Ramos (cell line): ENCODE results near the gene CCNG1.
"Not testable (repeated sequence)": the region's sequence is repeated elsewhere in the genome, so short reads cannot be mapped to it uniquely, and the experiment has no call there.

Experiments
- in situ Hi-C: fragments of 300-500 bp; cut with MboI; formaldehyde crosslinking; loops from one replicate; pipeline ENCODE4 v1.14.3; 2022; ENCODE audit warnings: low sequenced_read_pairs; ENCODE audit not compliant: unreplicated experiment

Gene CCNG1

DNA sequence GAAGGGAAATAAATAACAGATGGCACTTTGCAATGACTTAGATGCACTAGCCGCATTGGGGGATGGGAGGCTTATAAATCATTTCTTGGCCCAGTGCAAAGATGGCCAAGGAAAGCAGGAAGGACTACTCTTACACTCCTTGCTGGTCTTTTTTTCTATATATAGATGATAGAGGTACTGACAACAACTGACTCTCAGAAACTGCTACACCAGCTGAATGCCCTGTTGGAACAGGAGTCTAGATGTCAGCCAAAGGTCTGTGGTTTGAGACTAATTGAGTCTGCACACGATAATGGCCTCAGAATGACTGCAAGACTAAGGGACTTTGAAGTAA lies 1.7 kb downstream of the CCNG1 start:
- in situ Hi-C loops = no loop called here

DNA sequence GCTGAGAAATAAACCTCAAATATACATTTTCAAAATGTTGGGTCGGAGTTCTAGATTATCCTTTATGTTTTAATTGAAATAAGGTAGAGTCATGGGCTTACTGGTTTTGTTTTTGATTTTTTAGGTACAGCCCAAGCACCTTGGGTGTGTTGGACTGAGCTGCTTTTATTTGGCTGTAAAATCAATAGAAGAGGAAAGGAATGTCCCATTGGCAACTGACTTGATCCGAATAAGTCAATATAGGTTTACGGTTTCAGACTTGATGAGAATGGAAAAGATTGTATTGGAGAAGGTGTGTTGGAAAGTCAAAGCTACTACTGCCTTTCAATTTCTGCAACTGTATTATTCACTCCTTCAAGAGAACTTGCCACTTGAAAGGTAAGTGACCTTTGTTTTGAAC lies 3.6 kb downstream of the CCNG1 start:
- in situ Hi-C loops = no loop called here

DNA sequence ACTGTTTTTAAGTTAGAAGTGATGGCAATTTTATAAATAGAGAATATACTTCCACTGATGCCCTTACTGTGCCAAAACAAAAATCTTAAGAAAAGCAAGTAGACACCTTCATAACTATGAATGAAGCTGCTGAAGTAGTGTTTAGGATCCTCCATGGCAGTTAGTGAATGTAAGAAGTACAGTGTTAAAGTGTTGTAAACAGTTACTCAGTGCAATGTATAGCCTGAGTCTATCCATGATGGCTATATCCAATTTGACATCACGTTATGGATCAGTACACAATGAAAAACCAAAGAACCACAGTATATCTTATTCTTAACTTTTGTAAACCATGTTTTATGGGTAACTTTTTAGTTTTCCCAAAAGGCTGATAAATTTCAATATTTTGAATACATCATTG lies 7.1 kb downstream of the CCNG1 start:
- in situ Hi-C loops = no loop called here

DNA sequence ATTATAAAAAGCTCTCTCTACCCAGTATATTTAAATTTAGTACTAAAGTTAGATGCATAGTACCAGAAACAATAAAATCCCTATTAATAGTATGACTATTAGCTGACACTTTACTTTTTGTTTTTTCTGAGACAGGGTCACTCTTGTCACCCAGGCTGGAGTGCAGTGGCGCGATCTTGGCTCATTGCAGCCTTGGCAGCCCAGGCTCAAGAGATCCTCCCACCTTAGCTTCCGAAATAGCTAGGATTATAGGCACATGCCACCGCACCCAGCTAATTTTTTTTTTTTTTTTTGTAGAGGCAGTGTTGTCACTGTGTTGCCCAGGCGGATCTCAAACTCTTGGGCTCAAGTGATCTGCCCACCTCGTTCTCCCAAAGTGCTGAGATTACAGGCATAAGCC lies 8.0 kb downstream of the CCNG1 start:
- in situ Hi-C loops = no loop called here

DNA sequence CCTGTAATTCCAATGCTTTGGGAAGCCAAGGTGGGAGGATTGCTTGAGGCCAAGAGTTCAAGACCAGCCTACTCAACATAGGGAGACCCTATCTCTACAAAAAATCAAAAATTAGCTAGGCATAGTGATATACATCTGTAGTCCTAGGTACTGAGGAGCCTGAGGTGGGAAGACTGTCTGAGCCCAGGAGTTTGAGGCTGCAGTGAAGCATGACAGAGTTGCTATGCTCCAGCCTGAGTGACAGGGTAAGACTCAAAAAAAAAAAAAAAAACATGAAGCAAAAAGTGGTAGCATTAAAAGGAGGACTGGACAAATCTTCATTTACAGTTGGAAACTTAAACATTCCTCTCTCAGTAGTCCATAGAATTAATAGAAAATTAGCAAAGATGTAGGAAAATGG lies 9.8 kb downstream of the CCNG1 start:
- in situ Hi-C loops = no loop called here

DNA sequence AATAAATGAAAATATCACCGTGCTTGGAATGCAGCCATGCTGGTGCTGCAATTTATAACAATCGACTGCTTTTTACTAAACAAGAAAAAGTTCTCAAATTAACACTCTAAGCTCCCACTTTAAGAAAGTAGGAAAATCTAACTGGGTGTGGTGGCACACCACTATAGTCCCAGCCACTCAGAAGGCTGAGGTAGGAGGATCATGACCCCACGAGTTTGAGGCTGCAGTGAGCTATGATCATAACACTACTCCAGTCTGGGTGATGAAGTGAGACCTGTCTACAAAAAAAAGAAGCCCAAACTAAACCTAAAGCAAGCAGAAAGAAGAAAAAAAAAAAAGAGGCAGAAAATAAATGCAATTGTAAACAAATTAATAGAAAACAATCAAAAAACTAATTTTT lies 10.5 kb downstream of the CCNG1 start:
- in situ Hi-C loops = no loop called here

DNA sequence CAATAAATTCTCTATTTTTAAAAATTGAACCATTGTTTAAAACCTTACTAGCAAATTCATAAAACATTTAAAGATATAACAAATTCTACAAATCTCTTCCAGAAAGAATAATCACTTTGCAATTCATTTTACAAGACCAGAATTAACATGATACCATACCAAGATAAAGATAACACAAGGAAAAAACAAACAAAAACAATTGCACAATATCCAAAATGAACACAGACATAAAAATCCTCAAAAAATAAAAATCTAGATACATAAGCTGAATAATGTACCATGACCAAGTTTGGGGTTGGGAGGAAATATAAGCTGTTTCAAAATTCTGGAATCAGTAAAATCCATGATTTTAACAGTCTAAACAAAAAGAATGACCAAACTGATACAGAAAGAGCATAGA lies 11.1 kb downstream of the CCNG1 start:
- in situ Hi-C loops = no loop called here

DNA sequence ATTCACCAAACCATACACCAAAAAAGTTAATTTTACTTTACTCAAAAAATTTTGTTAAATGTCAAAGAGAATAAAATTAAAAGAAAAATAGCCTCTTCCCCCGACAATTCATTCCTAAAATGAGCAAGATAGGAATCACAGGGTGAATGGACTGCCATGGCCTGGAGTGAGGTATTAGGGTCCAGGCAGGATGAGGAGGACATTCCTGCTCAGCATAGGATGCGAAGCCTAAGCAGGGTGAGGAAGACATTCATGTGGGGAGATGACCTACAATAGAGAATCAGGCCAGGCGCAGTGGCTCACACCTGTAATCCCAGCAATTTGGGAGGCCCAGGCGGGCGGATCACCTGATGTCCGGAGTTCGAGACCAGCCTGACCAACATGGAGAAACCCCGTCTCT lies 14.1 kb downstream of the CCNG1 start:
- in situ Hi-C loops = no loop called here

DNA sequence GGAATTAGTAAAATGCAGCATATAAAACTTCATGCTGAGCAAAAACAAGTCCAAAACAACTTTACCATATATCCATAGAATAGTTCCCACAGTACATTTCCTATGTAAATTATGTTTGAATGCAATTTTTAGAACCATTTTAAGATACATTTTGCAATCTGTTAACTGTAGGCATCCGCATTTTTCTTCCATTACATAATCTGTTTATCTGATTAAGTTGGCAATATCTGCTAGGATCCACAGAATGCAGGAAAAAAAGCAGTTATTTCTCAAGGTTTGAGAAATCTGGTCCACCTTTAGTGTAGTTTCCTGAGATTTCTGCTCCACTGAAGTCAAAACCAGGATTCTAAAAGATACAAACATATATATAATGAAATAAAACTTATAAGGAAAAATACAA lies 16.3 kb downstream of the CCNG1 start:
- in situ Hi-C loops = no loop called here

DNA sequence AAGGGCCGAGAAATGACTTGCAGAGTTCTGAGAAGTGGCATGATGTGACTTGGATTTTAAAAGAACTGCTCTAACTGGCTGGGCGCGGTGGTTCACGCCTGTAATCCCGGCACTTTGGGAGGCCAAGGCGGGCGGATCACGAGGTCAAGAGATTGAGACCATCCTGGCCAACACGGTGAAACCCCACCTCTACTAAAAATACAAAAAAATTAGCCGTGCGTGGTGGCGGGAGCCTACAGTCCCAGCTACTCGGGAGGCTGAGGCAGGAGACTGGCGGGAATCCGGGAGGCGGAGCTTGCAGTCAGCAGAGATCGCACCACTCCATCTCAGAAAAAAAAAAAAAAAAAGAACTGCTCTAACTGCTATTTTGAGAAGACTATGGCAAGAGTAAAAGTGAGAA lies 18.0 kb downstream of the CCNG1 start:
- in situ Hi-C loops = not testable (repeated sequence)

DNA sequence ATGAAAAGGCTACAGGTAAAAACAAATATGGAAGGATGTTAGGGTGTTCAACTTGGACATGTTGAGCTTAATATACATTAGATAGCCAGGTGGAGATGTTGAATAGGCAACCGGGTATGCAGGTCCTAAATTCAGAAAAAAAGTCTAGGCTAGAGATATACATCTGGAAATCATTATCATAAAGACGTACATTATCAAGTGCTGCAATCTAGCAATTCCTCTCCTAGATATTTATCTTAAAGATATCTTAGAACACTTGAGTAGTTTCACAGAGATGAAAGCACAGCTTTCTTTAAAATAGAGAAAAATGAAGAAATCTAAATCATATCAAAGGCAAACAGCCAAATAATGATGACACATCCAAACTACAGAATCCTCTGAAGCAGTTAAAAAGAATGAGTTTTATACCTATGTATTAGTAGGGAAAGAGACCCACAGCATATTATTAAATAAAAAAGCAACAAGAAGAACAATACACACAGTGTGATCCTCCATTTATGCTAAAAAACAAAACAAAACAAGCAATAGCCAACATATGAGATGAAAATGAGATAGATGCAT lies 18.7 kb downstream of the CCNG1 start:
- in situ Hi-C loops = no loop called here

DNA sequence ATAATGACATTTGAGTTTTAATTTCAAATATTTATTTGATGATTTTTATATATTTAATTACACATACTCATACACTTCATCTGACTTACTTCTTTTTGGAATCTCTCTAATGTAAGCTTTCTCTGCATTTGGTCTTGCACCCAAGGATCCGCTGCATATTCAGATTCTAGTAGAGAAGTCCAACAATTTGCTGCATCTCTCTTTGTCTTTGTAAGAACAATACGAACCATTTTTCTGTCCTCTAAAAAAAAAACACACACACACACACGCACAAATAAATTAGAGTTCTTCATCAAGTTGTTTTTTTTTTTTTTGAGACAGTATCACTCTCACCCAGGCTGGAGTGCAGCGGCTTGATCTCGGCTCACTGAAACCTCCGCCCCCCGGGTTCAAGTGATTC lies 19.4 kb downstream of the CCNG1 start:
- in situ Hi-C loops = no loop called here

DNA sequence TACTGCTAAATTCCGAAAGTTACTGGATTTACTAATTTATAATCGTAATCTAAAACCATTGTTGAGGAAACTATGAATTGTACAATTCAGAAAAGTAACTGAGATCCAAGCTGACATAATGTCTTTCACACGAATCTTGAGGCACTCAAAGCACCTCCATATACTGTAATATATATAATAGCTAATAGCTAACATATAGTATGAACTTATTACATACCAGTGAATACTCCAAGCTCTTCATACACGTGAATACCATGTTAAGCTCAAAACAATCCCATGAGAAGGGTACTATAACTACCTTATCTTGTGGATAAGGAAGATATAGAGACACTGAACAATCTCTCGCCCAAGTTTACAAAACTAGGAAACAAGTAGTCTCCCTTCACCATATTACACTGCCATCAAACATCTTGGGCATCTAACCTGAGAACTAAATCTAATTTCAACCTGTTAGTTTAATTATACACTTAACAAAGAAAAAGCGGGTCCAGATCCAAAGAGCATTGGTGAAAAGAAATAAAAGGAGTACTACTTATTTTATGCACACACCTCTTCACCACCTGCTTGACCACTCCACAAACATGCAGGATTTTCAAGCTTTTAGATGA lies 21.5 kb downstream of the CCNG1 start:
- in situ Hi-C loops = no loop called here

DNA sequence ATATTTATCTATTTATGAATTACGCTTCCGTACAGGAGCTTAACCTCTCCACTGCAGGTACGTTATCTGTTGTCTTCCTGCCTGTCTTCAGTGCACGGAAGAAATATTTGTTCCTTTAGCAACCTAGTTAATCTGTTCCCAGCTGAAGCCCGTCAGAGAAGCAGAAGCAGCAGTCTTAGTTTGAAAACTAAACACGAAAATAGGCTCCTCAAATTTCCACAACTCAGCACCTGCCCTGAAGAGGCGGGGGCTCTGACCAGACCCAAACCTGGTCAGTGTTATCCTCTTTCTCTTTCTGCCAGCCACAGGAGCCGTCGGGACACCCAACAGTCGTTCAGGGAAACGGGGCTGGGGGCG lies 22.0 kb downstream of the CCNG1 start:
- in situ Hi-C loops = no loop called here

DNA sequence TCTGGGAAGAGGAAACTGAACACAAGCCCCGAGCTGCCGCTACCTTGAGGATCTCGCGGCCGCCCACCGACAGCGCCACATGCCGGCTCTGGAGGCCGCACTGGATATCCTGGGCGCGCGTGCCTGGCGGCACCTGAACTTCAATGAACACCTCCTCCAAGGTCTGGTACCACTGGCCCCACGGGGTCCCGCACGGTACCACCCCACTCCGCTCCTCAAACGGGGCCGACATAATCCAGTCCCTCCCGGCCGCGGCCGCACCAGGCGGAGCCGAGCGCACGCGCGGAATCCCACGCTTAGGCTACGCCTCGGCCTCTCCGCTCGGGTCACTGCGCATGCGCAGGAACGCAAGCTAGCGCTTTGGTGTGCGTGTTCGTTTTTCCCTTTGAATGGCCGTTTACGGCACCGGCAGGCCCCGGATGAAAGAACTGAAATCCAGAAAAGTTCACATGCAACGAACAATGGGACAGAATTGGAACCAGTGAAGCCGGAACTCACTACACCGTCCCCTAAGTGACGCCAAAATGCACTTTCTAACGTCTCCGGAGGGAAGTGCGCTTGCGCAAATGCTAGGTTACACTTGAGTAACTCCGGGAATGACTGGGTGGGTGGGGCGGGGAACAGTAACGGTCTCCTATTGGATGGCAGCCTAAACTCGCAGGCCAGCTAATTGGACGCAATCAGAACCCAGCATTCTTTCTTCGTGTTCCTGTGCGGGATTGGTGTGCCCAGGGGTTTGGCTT lies 22.6 kb downstream of the CCNG1 start, which contains the start of gene NUDCD2:
NUDCD2 (minus strand) TSS at position 284 of the 743 bp plus-strand sequence; CDS start at position 232, 52 bp downstream.
- in situ Hi-C loops = no loop called here

DNA sequence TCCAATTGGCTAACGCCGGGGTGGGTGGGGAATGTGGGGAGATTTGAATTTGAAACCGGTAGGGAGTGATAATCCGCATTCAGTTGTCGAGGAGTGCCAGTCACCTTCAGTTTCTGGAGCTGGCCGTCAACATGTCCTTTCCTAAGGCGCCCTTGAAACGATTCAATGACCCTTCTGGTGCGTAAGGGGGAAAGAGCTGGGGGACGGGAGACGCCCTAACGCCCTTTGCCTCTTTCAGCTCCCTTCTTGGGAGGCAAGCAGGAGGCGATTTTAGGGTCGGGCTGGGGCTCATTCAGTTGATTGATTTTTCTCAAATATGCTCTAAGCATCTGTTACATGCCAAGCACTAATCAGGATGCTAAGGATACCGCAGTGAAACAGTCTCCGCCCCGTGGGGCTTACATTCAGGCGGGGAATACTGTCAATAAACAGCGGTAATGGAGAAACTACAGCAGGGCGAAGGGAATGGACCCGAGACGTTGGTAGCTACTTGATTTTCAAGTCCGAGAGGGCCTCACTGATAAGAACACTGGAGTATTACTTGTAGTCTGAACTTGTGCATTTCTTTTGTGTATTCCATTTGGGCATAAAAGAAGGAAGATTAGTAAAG lies 23.3 kb downstream of the CCNG1 start, which contains the start of gene HMMR:
HMMR (plus strand) TSS at position 71 of the 610 bp plus-strand sequence; CDS start at position 132, 61 bp downstream.
- in situ Hi-C loops = no loop called here

DNA sequence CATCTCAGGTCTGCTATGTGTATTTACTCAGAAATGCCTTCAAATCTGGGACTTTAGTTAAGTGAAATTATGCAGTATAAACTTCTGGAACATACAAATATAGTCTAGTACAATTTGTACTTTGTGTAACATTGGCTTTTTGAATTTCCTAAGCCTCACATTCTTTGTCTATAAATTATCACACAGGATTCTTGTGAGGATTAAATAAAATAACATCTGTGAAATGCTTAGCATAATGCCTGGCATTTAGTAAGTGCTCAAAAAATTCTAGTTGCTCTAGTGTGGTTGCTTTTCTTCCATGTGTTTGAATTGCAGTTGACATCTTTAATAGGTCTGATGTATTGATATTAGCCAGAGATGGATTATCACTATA lies 25.7 kb downstream of the CCNG1 start:
- in situ Hi-C loops = no loop called here

DNA sequence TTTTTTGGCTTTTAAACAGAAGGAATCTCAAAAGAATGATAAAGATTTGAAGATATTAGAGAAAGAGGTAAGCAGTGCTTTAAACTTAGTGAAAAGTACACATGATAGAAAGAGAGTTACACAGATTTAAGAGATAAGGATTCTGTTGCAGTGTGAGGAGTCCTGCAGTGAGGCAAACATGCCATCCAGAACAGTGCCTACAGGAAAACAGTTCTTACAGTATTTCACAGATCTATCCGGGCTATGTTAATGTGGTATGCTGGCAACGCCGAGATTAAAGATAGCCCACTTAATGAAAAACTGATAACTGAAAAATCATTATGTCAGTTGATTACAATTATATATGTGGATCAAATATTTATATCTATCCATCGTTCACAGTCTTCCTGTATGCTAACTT lies 30.3 kb downstream of the CCNG1 start:
- in situ Hi-C loops = no loop called here

DNA sequence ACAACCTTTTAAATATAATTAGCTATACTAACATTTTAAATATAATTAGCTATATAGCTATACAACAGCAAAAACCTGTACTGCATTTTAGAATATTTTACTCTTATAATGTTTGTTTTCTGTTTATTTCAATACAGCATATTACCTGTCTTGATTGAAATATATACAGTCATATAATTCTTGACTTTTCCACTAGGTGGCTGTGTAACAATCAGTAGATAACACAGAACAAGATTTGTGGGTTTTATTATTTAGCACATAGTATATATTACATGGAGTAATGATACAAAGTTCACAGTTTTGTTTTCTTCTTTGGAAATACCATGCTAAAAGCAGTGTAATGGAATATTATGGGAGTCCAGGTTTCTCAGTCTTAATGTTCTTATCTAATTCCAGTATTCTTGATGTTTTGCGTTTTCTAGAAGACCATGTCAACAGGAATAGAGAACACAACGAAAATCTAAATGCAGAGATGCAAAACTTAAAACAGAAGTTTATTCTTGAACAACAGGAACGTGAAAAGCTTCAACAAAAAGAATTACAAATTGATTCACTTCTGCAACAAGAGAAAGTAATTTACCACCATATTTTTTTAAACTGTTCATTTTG lies 36.3 kb downstream of the CCNG1 start:
- in situ Hi-C loops = no loop called here

DNA sequence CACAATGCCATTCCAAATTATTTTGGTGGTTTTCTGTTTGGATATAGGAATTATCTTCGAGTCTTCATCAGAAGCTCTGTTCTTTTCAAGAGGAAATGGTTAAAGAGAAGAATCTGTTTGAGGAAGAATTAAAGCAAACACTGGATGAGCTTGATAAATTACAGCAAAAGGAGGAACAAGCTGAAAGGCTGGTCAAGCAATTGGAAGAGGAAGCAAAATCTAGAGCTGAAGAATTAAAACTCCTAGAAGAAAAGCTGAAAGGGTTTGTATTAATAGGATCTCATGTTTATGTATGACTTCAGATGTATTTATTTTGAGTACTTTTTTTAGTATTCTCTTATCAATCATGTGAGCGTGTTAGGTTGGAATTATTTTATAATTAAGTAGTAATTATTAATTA lies 38.0 kb downstream of the CCNG1 start:
- in situ Hi-C loops = no loop called here
